Urothelium cell line (cell line): ENCODE results near the gene CCDC146.
"Not testable (repeated sequence)": the region's sequence is repeated elsewhere in the genome, so short reads cannot be mapped to it uniquely, and the experiment has no call there.

Experiments
- DNase-seq: peaks from one replicate; pipeline ENCODE4 v3.0.0; 2011; ENCODE audit warnings: low spot score, mixed read lengths
- FAIRE-seq: peaks from 2 replicates; lab custom pipeline; 2011; peaks lifted over from hg19 to GRCh38; lab: Jason Lieb, UNC

CCDC146 gene

DNA sequence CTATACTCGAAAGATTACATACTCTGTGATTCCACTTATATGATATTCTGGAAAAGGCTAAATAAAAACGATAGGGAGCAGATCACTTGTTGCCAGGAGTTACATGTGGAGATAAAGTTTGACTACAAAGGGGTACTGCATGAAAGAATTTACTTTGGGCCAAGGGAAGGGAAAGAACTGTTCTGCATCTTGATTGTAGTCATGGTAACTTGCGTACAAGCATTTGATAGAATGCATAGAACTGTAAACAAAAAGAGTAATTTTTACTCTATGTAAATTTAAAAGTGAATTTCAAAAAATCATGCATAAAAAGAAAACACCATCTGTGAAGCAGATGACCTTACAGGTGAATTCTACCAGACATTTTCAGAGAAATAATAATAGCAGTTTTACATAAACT, 9.4 kb downstream of the CCDC146 start:
- FAIRE-seq, result not testable (repeated sequence)

DNA sequence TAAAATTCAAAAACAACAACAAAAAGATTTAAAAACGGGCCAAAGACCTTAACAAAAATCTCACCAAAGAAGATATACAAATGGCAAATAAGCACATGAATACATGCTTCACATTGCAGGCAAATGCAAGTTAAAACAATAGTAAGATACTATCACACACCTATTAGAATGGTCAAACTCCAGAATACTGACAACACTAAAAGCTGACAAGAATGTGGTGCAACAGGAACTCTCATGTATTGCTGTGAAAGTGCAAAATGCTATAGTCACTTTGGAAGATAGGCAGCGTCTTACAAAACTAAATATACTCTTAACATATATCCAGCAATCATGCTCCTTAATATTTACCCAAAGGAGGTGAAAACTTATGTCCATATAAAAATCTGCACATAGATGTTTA, 16.3 kb downstream of the CCDC146 start:
- not testable (repeated sequence) for FAIRE-seq, DNase-seq

More for the DNA sequence above, 9.4 kb downstream of the CCDC146 start:
- DNase-seq, result not testable (repeated sequence)

DNA sequence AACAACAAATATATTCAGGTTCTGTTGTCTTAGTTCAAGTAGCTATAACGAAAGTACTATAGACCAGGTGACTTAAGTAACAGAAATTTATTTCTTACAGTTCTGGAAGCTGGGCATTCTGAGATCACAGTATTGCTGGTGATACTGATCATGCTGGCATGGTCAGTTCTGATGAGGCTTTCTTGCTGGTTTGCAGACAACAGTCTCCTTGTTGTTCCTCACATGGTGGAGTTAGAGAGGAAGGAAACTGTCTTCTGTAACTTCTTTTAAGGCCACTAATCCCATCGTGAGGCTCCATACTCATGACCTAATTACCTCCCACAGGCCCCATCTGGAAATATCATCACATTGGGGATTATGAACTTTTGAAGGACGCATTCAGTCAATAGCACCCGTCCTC, 17.9 kb downstream of the CCDC146 start:
- not testable (repeated sequence) for DNase-seq, FAIRE-seq

DNA sequence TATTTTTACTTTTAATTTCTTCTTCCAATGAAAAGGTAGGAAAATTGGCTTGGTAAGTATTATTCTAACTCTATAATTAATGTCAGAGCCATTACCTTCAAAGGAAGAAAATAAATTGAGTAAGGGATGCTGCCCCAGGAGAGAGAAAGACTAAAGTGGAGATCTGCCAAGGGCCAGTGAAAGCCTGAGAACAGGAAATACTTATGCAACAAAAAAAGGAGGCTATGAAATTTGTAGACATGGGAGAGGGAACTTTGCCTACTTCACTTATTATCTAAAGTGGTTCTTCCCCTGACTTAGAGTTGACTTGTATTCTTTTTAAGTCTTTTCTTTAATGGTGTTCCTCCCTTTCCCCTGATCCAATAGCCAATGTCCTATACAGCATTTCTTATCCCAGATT, 29.8 kb downstream of the CCDC146 start:
- DNase-seq, FAIRE-seq: not testable (repeated sequence)

DNA sequence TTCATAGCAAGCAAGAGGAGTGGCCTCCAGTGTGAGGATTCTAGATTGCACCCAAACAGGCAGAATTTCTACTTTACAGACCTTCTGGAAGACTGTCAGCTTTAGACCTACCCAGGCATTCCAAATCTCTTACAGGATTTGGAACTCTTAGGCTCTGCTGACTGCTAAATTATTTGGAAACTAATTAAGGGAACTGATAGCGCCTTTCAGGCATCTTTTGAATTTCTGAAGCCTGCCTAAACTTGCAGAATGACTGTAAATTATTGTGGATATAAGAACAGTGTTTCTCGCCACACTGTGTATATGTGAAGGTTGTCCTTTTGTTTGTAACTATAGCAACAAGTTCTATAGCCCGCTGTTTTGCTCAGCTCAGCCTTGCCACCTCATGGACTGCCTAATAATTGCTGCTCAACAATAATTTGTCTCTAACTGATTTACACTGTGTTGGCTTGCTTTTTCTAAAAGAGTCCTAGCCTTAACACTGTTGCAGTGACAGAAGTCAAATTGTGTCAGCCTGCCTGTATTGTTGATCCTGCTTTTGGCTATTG, 32.6 kb downstream of the CCDC146 start:
- DNase-seq, result not testable (repeated sequence)
- peak; percentile 89 for FAIRE-seq

DNA sequence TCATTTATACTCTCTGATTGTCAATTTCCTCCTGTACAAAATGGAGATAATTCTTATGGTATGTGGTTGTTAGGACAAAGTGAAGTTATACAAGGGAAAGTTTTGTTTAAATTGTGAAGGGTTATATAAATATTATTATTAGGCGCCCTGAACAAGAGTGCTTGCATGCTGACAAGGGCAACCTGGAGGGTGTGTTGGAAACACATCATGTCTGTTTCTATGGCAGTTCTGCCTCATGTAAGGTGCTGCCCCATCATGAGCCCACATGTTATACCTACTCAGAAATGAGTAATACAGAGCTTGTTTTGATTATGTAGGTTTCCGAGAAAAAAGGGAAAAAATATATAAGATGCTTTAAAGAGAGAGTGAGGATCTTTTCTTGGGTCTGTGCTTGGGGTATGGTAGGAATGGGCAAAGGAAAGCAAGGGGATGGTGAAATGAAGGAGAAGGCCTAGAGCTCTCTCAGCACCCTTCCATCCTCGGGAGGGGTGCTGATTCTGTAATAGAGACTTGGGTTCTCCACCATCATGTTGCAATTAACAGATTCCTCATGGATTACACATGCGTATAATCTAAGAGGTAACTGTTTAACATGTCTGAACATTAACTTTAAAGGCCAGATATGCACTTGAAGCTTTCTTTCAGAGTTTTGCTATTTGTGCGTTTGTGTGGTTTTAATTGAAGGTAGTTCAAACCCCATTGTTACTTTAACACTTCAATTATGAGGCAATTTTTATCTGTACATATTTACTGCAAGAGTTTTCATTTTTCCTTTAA, 33.4 kb downstream of the CCDC146 start:
- FAIRE-seq, DNase-seq: not testable (repeated sequence)

DNA sequence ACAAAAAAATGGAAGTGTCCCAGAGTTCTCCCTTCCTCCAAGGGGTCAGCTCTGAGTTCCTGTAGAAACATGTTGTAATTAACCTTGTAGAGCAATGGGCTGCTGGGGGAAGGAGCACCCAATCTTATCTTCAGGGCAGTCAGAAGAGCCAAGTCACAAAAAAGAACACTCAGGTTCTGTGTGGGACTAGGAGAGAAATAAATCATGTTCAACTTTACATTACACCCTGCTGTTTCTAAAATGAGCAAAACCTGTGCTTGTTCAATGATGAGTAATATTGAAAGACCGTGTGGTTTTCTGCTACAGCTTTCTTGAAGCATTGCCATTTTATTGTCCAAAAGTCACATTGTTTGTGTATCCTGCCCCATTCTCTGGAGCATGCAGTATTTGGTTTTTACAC, 34.6 kb downstream of the CCDC146 start:
- FAIRE-seq, result peak; percentile 23
- DNase-seq, result not testable (repeated sequence)

DNA sequence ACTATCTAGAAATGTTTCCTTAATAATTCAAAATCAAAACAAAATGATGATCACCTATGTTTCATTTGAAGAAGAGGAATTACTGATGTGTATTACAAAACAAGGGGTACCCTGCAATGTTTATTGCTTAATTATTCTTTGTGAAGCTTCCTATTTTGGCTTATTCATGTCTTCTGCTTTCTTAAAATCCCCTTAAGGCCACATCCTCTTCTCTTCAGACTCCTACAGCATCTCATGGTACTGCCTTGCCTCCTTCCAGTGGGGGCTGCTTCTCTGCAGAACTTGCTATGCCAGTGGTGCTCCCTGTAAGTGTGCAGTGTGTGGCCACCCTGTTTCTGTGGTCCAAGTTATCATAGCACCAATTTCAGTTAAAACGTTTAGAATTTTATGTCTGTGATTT, 35.0 kb downstream of the CCDC146 start:
- DNase-seq (no peak), FAIRE-seq (peak; percentile 13)

DNA sequence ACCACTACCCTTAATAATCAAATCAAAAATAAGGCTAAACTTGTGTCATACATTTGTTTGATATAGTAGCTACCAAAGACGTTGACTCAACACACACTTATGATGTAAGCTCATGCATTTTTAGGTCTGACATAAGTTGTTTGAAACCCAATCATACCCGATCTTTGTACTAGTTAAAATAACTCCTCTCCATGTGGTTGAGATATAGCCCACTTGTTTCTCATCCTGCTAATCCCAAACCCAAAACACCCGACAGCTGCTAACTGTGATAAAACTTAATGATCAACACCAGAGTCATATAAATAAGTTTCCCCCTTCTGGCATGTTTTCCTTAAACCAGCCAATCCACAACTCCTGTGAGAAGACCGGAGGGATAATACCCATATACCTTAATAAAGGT, 48.7 kb downstream of the CCDC146 start:
- FAIRE-seq, DNase-seq: not testable (repeated sequence)

DNA sequence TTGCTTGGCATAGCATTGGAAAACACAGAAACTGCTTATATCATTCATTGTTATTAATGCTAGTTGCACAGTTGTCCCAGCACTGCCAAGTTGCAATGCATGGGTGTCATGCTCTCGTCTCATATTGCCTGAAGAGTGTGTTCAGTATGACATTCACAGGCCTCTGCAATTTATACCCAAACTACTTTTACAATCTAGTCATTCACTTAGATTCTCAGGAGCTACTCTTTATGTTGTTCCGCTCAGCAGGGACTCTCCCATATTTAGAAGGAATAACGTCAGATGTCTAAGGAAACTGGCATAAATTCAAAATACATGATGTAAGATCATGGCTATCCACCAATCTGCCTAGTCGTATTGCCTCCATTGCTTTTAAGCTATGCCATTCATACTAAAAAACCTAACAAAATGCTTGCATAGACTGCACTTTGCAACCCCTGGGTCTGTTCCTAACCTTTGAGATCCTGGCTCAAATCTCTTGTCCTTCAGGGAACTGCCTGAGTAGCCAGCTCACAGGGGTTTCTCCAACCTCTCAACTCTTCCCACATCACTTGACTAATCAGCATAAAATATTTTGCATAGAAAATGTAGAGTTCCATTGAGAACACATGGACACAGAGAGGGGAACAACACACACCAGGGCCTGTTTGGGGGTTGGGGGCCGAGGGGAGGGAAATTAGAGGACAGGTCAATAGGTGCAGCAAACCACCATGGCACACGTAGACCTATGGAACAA, 50.2 kb downstream of the CCDC146 start:
- not testable (repeated sequence) for DNase-seq, FAIRE-seq

DNA sequence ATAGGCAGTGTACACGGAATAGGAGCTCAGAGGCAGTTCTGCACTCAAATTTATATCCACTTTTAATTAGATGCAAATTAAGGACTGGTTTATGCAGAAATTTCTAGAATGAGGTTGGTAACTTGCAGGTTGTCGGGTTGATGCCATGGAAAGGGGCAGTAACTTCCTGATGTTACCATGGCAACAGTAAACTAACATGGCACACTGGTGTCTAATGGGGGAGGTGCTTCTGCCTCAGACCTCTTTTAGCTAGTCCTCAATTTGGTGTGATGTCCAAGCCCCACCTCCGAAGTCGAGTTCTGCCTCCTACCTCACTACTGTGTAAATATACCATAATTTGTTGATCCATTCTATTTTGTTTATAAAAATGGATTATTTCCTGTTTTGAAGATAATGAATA, 52.0 kb downstream of the CCDC146 start:
- not testable (repeated sequence) for DNase-seq, FAIRE-seq

DNA sequence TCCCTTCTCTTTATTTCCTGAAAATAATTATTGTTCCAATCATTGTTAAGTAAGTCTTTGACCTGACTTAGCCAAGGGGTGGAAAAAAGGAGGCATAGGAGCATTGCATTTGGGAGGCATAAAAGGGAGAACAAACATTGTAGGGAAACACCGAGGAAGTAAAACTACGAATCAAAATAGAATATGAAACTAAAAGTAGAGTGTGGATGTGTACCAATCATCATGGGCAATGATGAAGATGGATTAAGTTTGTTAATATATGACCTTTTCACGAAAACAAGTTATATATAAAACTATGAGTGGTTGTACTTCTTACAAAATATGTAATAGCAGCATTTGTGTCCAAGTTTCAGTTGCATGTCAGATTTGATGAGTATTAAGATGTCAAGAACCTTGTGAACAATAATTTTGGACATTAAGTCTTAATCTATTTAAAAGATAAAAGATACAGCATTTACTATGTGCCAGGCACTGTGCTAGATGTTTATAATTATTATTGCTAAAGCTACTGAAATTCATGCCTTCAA, 52.9 kb downstream of the CCDC146 start:
- DNase-seq, FAIRE-seq: not testable (repeated sequence)

DNA sequence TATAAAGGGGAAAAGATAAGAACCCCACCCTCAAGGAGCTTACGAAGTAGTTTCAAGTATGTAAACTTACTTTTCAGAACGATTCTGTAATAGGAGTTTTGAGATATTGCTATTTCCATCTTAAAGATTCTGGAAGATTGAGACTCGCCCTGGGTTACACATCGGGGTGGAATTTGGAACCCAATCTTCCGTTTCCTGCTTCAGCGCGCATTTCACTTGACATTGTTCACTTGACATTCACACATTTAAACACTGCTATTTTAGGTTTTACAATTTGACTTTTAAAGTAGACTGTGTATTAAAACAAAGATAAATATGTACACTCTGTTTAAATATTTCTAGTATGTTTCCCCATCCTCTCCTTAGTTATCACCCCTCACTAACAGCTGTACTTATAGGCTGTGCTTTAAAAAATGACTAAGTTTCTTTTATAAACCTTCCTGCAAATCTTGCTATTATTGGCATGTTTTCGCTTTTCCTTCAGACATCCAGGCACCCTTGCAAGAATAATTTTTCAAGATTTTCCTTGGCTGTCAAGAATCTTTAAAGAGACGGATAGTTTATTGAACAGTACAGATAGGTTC, 55.0 kb downstream of the CCDC146 start:
- FAIRE-seq, result peak; percentile 17
- DNase-seq, result not testable (repeated sequence)

DNA sequence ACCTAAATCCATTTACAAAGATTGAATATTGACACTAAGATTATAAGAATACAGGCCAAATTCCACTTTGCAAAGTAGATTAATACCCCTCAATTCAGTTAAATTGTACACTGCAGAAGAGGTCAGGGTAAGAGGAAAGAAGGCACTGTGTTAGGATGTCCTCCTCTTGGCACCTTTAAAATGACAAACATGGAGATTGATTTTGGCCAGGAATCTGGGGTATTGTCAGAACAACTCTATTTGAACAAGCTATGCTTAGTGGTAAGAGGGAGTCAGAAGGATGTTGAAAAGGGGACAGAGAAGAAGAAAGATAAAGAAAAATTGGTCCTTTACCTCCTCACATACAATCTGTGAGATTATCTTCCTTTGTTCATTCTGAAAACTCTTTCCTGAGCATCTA, 55.6 kb downstream of the CCDC146 start:
- DNase-seq, FAIRE-seq: not testable (repeated sequence)

DNA sequence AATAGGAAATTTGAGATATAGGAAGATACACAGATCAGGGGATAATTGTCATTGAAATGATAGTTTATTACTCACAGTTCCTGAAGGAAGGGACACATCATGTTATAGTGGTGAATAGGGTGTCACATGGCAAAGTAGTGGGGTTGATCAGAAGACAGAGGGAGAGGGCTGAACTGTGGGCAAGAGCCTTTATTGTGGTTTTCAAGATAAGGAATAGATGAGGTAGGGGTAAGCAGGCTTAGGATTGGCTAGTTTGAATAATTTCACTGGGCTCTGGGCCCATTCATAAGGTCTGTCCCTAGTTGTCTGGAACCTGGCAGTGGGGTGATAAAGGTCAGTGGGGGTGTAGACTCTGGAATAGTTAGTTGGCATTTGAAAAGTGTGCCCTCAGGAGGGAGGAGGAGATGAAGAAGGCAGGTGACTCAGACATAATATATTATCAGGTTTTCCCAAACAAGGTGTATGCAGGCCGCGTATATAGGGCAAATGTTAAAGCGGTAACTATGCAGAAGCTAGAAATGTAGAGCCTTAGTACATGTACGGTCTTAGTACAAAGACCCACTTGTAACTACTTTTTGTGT, 58.7 kb downstream of the CCDC146 start:
- FAIRE-seq, result no peak
- no peak for DNase-seq

DNA sequence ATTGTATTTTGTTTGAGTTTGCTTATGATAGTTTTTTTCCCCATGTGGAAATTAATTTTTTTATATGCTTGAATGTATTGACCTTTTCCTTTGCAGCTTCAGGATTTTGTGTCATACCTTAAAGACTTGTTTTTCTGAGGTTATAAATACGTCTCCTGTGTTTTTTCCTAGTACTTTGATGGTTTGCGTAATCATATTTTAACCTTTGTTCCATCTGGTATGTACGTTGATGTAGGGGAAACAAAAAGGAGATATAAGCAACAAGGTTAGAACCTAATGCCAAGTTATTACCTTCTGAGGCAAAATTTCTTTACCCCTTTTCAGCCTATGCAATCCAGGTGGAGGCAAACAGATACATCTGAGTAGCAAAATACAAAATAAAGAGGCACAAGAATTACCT, 59.3 kb downstream of the CCDC146 start:
- DNase-seq (no peak), FAIRE-seq (no peak)

DNA sequence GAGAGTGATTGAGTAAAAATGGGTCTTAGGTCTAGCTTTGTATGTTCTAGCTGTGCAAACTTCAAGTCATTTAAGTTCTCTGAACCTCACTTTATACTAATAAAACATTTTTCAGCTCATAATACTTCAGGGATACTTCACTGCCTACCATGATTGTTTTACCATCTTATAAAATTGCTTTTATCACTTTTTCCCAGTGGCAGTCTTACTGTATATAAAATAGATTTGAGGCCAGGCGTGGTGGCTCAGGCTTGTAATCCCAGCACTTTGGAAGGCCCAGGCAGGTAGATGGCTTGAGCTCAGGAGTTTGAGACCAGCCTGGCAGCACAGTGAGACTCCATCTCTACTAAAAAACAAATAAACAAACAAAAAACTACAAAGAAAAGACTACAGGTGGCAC, 59.8 kb downstream of the CCDC146 start:
- DNase-seq (no peak), FAIRE-seq (no peak)

DNA sequence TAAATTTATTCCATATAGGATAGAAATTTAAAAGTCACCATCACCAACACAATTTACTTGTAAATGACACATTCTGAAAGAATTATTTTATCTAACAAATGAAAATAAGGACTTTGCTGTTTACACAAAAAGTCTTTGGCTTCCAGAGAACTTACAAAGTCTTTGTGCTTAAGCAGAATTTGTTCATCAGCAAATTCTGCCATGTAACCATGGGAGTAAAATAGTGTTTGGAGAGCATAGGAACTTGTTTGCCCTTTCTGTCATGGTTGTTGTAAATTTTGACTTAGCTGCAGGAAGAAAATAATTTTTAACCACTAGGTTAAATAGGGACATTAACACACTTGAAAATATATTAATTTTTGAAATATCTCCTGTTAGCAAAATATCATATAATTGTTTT, 62.0 kb downstream of the CCDC146 start:
- no peak for DNase-seq
- no peak for FAIRE-seq

DNA sequence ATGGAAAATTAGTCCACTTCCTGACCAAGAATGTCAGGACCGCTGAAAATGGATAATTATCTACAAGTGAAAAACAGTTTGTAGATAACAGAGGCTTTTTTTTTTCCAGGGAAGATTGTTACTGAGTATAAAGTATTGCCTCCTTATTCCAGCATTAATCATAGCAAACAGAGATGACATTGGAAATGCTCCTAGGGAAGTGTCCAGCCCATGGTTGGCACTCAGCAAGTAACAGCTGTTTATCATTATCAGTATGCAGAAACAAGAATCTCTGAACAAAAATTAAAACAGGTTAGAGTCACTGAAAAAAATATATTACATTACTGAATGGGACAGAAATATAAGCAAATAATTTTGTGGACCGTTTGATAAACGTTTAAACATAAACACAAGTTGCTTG, 62.6 kb downstream of the CCDC146 start:
- DNase-seq (no peak), FAIRE-seq (no peak)

DNA sequence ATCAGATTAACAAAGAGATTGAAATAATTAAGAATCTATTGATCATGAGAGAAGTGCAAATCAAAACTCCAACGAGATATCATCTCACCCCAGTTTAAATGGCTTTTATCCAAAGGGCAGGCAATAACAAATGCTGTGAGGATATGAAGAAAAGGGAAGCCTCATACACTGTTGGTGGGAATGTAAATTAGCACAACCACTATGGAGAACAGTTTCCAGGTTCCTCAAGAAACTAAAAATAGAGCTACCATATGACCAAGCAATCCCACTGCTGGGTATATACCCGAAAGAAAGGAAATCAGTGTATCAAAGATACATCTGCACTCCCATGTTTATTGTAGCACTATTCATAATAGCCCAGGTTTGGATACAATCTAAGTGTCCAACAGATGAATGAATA, 63.5 kb downstream of the CCDC146 start:
- no peak for DNase-seq
- no peak for FAIRE-seq
